CD14-positive monocyte (primary cell): ENCODE data around the gene SNX8. TPM values are rescaled to one million over a fixed set of nuclear protein-coding genes. Genes with fewer than 3 reads are reported as not detected.
"Not testable (repeated sequence)": the region's sequence is repeated elsewhere in the genome, so short reads cannot be mapped to it uniquely, and the experiment has no call there.

Source experiments
- DNase-seq, 3 donors: peaks; one replicate each; pipeline ENCODE4 v3.0.0-alpha.2; 2011 to 2022
- H2AFZ ChIP-seq: 2 replicates; pipeline ENCODE4 v1.6.0; 2012; ENCODE audit warnings: mild to moderate bottlenecking, low read depth, low read length, inconsistent platforms; ENCODE audit not compliant: insufficient read depth, poor library complexity, severe bottlenecking
- H3K27ac ChIP-seq, 2 donors: 1 replicate in 1 of 2; 2 replicates in 1 of 2; pipeline ENCODE4 v1.5.1; 2012 to 2013; ENCODE audit warnings: low read length in 2 of 2, control low read depth in 1 of 2, inconsistent platforms in 1 of 2, low read depth in 1 of 2, mild to moderate bottlenecking in 1 of 2
- H3K27me3 ChIP-seq, 2 donors: one replicate each; pipeline versions ENCODE4 v1.6.0 to v1.6.1; 2011 to 2013; ENCODE audit warnings: low read length in 2 of 2; ENCODE audit not compliant: control insufficient read depth in 2 of 2, insufficient read depth in 2 of 2
- H3K36me3 ChIP-seq, 2 donors: replicated peaks in 1 of 2; 1 replicate in 1 of 2; 2 replicates in 1 of 2; pipeline versions ENCODE4 v1.5.1 to v1.6.1; 2012 to 2013; ENCODE audit warnings: low read length in 2 of 2, control low read depth in 1 of 2, inconsistent platforms in 1 of 2, mild to moderate bottlenecking in 1 of 2; ENCODE audit not compliant: insufficient read depth in 2 of 2, control insufficient read depth in 1 of 2
- H3K4me1 ChIP-seq, 2 donors: 1 replicate in 1 of 2; 2 replicates in 1 of 2; pipeline versions ENCODE4 v1.5.1 to v1.6.1; 2012 to 2013; ENCODE audit warnings: low read length in 2 of 2, control low read depth in 1 of 2, inconsistent platforms in 1 of 2, mild to moderate bottlenecking in 1 of 2, moderate library complexity in 1 of 2; ENCODE audit not compliant: insufficient read depth in 2 of 2, control insufficient read depth in 1 of 2
- H3K4me2 ChIP-seq: replicated peaks from 2 replicates; pipeline ENCODE3; 2012; ENCODE audit warnings: low read length, moderate library complexity, mild to moderate bottlenecking; ENCODE audit not compliant: poor library complexity, severe bottlenecking; ENCODE audit errors: extremely low read depth
- H3K4me3 ChIP-seq, 3 experiments: fragments of 200-600 bp in 1 of 3; sonication (generic) in 1 of 3; replicated peaks in 1 of 3; 1 replicate in 2 of 3; 2 replicates in 1 of 3; pipeline ENCODE4 v1.5.1; 2011 to 2013; ENCODE audit warnings: low read length in 3 of 3, mild to moderate bottlenecking in 3 of 3, control low read depth in 2 of 3, low read depth in 2 of 3, inconsistent platforms in 1 of 3, moderate library complexity in 1 of 3
- H3K79me2 ChIP-seq: 2 replicates; pipeline ENCODE4 v1.6.0; 2012; ENCODE audit warnings: mild to moderate bottlenecking, control low read depth, inconsistent platforms, low read length, moderate library complexity; ENCODE audit not compliant: insufficient read depth
- H3K9ac ChIP-seq: 2 replicates; pipeline ENCODE4 v1.6.0; 2017; ENCODE audit warnings: low read length, mild to moderate bottlenecking; ENCODE audit not compliant: insufficient read depth, poor library complexity, severe bottlenecking
- H3K9me3 ChIP-seq, 2 donors: replicated peaks in 1 of 2; 1 replicate in 1 of 2; 2 replicates in 1 of 2; pipeline versions ENCODE4 v1.5.1 to v1.6.1; 2012 to 2013; ENCODE audit warnings: low read length in 2 of 2, control low read depth in 1 of 2; ENCODE audit not compliant: control insufficient read depth in 1 of 2, insufficient read depth in 1 of 2
- H4K20me1 ChIP-seq: 2 replicates; pipeline ENCODE4 v1.6.0; 2012; ENCODE audit warnings: mild to moderate bottlenecking, low read length, control low read depth, moderate library complexity; ENCODE audit not compliant: insufficient read depth
- H3K27ac Mint-ChIP-seq, 7 donors: one replicate each; pipeline ENCODE4 v1.8.0; 2020; ENCODE audit warnings: mild to moderate bottlenecking in 7 of 7, mixed read lengths in 7 of 7, moderate library complexity in 6 of 7, inconsistent platforms in 2 of 7
- H3K27me3 Mint-ChIP-seq, 3 donors: one replicate each; pipeline ENCODE4 v1.8.0; 2021 to 2022; ENCODE audit warnings: low read depth in 3 of 3, mild to moderate bottlenecking in 3 of 3, mixed read lengths in 3 of 3, moderate library complexity in 3 of 3, inconsistent platforms in 1 of 3
- H3K36me3 Mint-ChIP-seq, 2 donors: one replicate each; pipeline ENCODE4 v1.8.0; 2020; ENCODE audit warnings: mixed read lengths in 2 of 2, inconsistent platforms in 1 of 2, mild to moderate bottlenecking in 1 of 2
- H3K4me1 Mint-ChIP-seq: one replicate; pipeline ENCODE4 v1.8.0; 2020; ENCODE audit warnings: mild to moderate bottlenecking, mixed read lengths
- H3K4me3 Mint-ChIP-seq, 2 donors: one replicate each; pipeline ENCODE4 v1.8.0; 2020; ENCODE audit warnings: mild to moderate bottlenecking in 2 of 2, mixed read lengths in 2 of 2, moderate library complexity in 1 of 2
- H3K9me3 Mint-ChIP-seq, 7 donors: one replicate each; pipeline ENCODE4 v1.8.0; 2020 to 2022; ENCODE audit warnings: mixed read lengths in 7 of 7, mild to moderate bottlenecking in 6 of 7, moderate library complexity in 6 of 7, inconsistent platforms in 2 of 7
- WGBS: methylation state at CpG from one replicate; pipeline ENCODE4 v1.1.5; 2013; ENCODE audit warnings: missing lambda C conversion rate; ENCODE audit not compliant: insufficient coverage; 5-methylcytosine and 5-hydroxymethylcytosine counted together
- intact Hi-C, 2 donors: fragments of 100-400 bp; cut with micrococcal nuclease; formaldehyde crosslinking; loops; one replicate each; pipeline versions ENCODE4 v1.15.0 to v1.15.1; 2023
- polyA plus RNA-seq, 3 donors: library from polyadenylated mRNA; depleted of rRNA in 1 of 3; unstranded in 2 of 3; stranded (reverse) in 1 of 3; fragments of 300-500 nt in 2 of 3; fragments of >200 nt in 1 of 3; fragmentation: Illumina TruSeq in 2 of 3; gene quantifications; 1 replicate in 2 of 3; 2 replicates in 1 of 3; pipeline ENCODE4 v1.2.3, GENCODE V29; 2012 to 2021
- TF ChIP-seq, protein P1 (sequence below): fragments of 200-600 bp; IDR thresholded peaks from one replicate; pipeline ENCODE4 v1.8.0; 2022; ENCODE audit warnings: antibody characterized with exemption, mild to moderate bottlenecking

SNX8 gene
- polyA plus RNA-seq, 3 donors, result 15.4 to 43.7 (median 41.9) TPM

DNA sequence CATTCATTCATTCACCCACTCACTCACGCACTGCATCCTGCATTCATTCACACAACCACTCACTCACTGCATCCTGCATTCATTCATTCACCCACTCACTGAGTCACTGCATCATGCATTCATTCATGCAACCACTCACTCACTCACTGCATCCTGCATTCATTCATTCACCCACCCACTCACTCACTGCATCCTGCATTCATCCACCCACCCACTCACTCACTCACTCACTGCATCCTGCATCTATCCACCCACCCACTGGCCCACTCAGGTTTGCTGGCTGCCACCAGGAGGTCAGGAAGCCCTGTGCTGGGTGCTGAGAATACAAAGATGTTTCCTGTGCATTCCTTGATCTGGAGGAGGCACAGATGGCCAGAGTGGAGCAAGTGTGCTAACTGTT, 2.3 kb upstream of the SNX8 start:
- peaks cover 10 to 11% of the 10 kb centered on the region in 2 donors for H3K4me1 ChIP-seq
- TF ChIP-seq, protein P1, sequence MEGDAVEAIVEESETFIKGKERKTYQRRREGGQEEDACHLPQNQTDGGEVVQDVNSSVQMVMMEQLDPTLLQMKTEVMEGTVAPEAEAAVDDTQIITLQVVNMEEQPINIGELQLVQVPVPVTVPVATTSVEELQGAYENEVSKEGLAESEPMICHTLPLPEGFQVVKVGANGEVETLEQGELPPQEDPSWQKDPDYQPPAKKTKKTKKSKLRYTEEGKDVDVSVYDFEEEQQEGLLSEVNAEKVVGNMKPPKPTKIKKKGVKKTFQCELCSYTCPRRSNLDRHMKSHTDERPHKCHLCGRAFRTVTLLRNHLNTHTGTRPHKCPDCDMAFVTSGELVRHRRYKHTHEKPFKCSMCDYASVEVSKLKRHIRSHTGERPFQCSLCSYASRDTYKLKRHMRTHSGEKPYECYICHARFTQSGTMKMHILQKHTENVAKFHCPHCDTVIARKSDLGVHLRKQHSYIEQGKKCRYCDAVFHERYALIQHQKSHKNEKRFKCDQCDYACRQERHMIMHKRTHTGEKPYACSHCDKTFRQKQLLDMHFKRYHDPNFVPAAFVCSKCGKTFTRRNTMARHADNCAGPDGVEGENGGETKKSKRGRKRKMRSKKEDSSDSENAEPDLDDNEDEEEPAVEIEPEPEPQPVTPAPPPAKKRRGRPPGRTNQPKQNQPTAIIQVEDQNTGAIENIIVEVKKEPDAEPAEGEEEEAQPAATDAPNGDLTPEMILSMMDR, result no peak
- H3K27ac Mint-ChIP-seq, result no peak overlapping the region
- no peak overlapping the region for H3K27ac ChIP-seq
- H3K4me2 ChIP-seq, result no peak overlapping the region
- peaks cover 5% of the 10 kb centered on the region for H4K20me1 ChIP-seq
- H3K79me2 ChIP-seq, result peaks cover 20% of the 10 kb centered on the region
- H3K4me1 Mint-ChIP-seq, result peaks cover 21% of the 10 kb centered on the region
- 100% methylated on average over 1 of the region's 1 CpG for WGBS
- H2AFZ ChIP-seq, result no peak overlapping the region
- no peak for DNase-seq
- no peak overlapping the region for H3K9ac ChIP-seq
- no peaks in the 10 kb centered on the region for H3K36me3 ChIP-seq
- no peaks in the 10 kb centered on the region for H3K27me3 ChIP-seq
- intact Hi-C loops, result no loop called here
- H3K36me3 Mint-ChIP-seq, result peaks cover 0 to 3% of the 10 kb centered on the region in 2 donors
- peaks cover 1 to 5% (median 3%) of the 10 kb centered on the region in 3 donors for H3K27me3 Mint-ChIP-seq
- no peak overlapping the region for H3K4me3 ChIP-seq
- H3K9me3 ChIP-seq, result no peaks in the 10 kb centered on the region
- no peak overlapping the region for H3K4me3 Mint-ChIP-seq
- peaks cover 0 to 2% (median 0%) of the 10 kb centered on the region in 7 donors for H3K9me3 Mint-ChIP-seq

DNA sequence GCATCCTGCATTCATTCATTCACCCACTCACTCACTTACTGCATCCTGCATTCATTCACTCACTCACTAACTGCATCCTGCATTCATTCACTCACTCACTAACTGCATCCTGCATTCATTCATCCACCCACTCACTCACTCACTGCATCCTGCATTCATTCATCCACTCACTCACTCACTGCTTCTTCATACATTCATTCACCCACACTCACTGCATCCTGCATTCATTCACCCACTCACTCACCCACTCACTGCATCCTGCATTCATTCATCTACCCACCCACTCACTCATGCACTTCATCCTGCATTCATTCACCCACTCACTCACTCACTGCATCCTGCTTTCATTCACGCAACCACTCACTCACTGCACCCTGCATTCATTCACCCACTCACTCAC, 1.5 kb upstream of the SNX8 start:
- peaks cover 11 to 16% of the 10 kb centered on the region in 2 donors for H3K4me1 ChIP-seq
- Mint-ChIP-seq H3K9me3 (peaks cover 0 to 2% (median 0%) of the 10 kb centered on the region in 7 donors), H3K27ac (no peak overlapping the region), H3K4me1 (peaks cover 28% of the 10 kb centered on the region), H3K4me3 (no peak overlapping the region), H3K36me3 (peaks cover 0 to 3% of the 10 kb centered on the region in 2 donors), H3K27me3 (peaks cover 1 to 5% (median 3%) of the 10 kb centered on the region in 3 donors)
- H3K9me3 ChIP-seq, result no peaks in the 10 kb centered on the region
- H3K27ac ChIP-seq, result no peak overlapping the region
- no peaks in the 10 kb centered on the region for H3K36me3 ChIP-seq
- H3K9ac ChIP-seq, result no peak overlapping the region
- H3K4me3 ChIP-seq, result no peak overlapping the region
- intact Hi-C loops, result loop anchor here in 1 of 2 donors (2.0 kb wide), 1 partner anchor 39 kb away; the partner anchor contains the start of gene EIF3B
- H2AFZ ChIP-seq, result no peak overlapping the region
- no peak for DNase-seq
- no peaks in the 10 kb centered on the region for H3K27me3 ChIP-seq
- TF ChIP-seq, protein P1, result no peak
- peaks cover 5% of the 10 kb centered on the region for H4K20me1 ChIP-seq
- 92% methylated on average over 1 of the region's 1 CpG for WGBS
- peaks cover 27% of the 10 kb centered on the region for H3K79me2 ChIP-seq
- H3K4me2 ChIP-seq, result no peak overlapping the region

DNA sequence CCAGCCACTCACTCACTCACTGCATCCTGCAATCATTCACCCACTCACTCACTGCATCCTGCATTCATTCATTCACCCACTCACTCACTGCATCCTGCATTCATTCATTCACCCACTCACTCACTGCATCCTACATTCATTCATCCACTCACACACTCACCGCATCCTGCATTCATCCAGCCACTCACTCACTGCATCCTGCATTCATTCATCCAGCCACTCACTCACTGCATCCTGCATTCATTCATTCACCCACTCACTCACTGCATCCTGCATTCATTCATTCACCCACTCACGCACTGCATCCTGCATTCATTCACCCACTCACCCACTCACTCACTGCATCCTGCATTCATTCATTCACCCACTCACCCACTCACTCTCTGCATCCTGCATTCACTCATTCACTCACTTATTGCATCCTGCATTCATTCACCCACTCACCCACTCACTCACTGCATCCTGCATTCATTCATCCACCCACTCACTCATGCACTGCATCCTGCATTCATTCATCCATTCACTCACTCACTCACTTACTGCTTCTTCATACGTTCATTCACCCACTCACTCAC, 802 bp upstream of the SNX8 start:
- Histone ChIP-seq H3K4me1 (peaks cover 11 to 23% of the 10 kb centered on the region in 2 donors), H3K79me2 (peaks cover 29% of the 10 kb centered on the region), H3K4me3 (peak overlapping the region in 1 of 3 experiments; percentile 83), H3K4me2 (peak overlapping the region; percentile 91)
- not testable (repeated sequence) for H3K27me3 ChIP-seq, H3K27me3 Mint-ChIP-seq, H2AFZ ChIP-seq, H3K9me3 Mint-ChIP-seq, H3K9ac ChIP-seq, H3K36me3 Mint-ChIP-seq, H3K9me3 ChIP-seq, H3K27ac Mint-ChIP-seq, H3K36me3 ChIP-seq, H3K27ac ChIP-seq, H4K20me1 ChIP-seq, H3K4me3 Mint-ChIP-seq, DNase-seq
- WGBS, result 69% methylated on average over 3 of the region's 3 CpGs
- peaks cover 34% of the 10 kb centered on the region for H3K4me1 Mint-ChIP-seq
- intact Hi-C loops, result loop anchor here (2.0 to 5.0 kb wide), 3 partner anchors 40 to 87 kb away; partner anchors contain the start of genes MRM2 (in 2 of the 2), NUDT1 (in 2 of the 2), CHST12 (in 1 of the 2) and EIF3B (in 1 of the 2)
